ENCODE results near the gene TOPBP1.
"Not testable (repeated sequence)": the region's sequence is repeated elsewhere in the genome, so short reads cannot be mapped to it uniquely, and the experiment has no call there.

The TOPBP1 gene

GRCh38 chr3:133570937-133571320, 90.8 kb downstream of the TOPBP1 start:
- H3K36me3 ChIP-seq (ENCODE audit: control insufficient read depth, insufficient read depth, low read length), result peaks cover 11% of the 10 kb centered on the region
- no peak overlapping the region for H3K9ac ChIP-seq (ENCODE audit: low read depth, low read length)
- H3K4me1 ChIP-seq (ENCODE audit: control insufficient read depth, insufficient read depth, low read length), result peaks cover 22% of the 10 kb centered on the region
- H3K4me3 ChIP-seq (ENCODE audit: low read depth, low read length), result no peak overlapping the region
- no peaks in the 10 kb centered on the region for H3K9me3 ChIP-seq (ENCODE audit: control insufficient read depth, insufficient read depth, low read length)
- no peaks in the 10 kb centered on the region for H3K27me3 ChIP-seq (ENCODE audit: control insufficient read depth, insufficient read depth, low read length)
- no peak overlapping the region for H3K27ac ChIP-seq (ENCODE audit: low read depth, low read length)

DNA sequence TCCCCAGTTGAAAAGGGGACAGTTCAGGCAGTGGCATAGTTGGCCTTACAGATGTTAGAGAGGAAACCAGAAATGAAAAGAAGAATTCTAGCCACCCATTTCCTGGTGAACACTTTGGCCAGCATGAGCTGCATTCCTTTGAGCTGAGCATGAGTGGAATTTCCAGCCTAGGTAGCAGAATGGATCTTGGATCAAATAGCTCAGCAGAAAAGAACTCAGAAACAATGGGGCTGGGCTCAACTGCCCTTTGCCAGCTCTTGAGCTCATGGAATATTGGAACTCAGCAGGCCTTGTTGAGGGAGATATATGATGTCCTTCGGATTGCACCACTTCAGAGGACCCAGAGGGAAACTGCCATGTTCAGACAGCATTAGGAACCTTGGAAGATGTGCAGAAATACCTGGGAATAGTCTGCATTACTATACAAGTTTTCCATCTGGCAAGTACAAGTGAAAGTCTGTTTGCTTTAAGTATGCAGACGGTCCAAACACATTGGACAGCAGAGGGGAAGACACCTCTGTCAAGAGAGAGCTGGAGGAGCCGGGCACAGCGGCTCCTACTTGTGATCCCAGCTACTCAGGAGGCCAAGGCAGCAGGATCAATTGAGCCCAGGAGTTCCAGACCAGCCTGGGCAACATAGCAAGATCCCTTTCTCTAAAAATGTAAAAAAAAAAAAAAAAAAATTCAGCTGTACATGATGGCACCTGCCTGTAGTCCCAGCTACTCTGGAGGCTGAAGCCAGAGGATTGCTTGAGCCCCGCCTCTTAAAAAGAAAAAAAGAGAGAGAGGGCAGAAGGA, 91.4 kb downstream of the TOPBP1 start:
- Histone ChIP-seq H3K27ac (ENCODE audit: low read depth, low read length) (peak overlapping the region; percentile 68), H3K27me3 (ENCODE audit: control insufficient read depth, insufficient read depth, low read length) (no peaks in the 10 kb centered on the region), H3K4me3 (ENCODE audit: low read depth, low read length) (no peak overlapping the region), H3K9me3 (ENCODE audit: control insufficient read depth, insufficient read depth, low read length) (no peaks in the 10 kb centered on the region), H3K4me1 (ENCODE audit: control insufficient read depth, insufficient read depth, low read length) (peaks cover 16% of the 10 kb centered on the region), H3K36me3 (ENCODE audit: control insufficient read depth, insufficient read depth, low read length) (peaks cover 5% of the 10 kb centered on the region), H3K9ac (ENCODE audit: low read depth, low read length) (no peak overlapping the region; the same call in 1 of the 2 replicates)

- peaks cover 12% of the 10 kb centered on the region for H3K4me1 ChIP-seq (ENCODE audit: control insufficient read depth, insufficient read depth, low read length)
- no peaks in the 10 kb centered on the region for H3K27me3 ChIP-seq (ENCODE audit: control insufficient read depth, insufficient read depth, low read length)
- H3K4me3 ChIP-seq (ENCODE audit: low read depth, low read length), result no peak overlapping the region
- no peaks in the 10 kb centered on the region for H3K9me3 ChIP-seq (ENCODE audit: control insufficient read depth, insufficient read depth, low read length)
- H3K36me3 ChIP-seq (ENCODE audit: control insufficient read depth, insufficient read depth, low read length), result no peaks in the 10 kb centered on the region
- H3K9ac ChIP-seq (ENCODE audit: low read depth, low read length), result no peak overlapping the region
- H3K27ac ChIP-seq (ENCODE audit: low read depth, low read length), result no peak overlapping the region
Observed at GRCh38 chr3:133568294-133569014, 93.3 kb downstream of the TOPBP1 start.

DNA sequence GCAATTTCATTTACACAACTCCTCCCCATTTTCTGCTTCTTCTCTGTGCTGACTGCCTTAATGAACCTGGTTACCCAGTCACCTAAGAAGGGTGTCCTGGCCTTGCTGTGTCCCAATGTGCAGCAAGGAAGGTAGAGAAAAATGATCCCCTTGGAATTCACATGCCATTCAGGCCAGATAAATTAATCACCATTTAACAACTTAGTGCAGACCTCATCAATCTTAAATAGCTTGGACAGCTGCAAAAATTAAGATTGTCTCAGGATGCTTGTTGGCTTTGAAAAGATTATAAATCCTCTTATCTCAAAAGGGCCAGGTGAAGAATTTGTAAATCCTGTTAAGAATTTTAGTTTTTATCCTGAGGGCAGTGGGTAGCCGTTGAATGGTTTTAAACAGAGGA, 97.9 kb downstream of the TOPBP1 start:
- Histone ChIP-seq H3K36me3 (ENCODE audit: control insufficient read depth, insufficient read depth, low read length) (no peaks in the 10 kb centered on the region), H3K27me3 (ENCODE audit: control insufficient read depth, insufficient read depth, low read length) (no peaks in the 10 kb centered on the region), H3K9me3 (ENCODE audit: control insufficient read depth, insufficient read depth, low read length) (no peaks in the 10 kb centered on the region), H3K4me3 (ENCODE audit: low read depth, low read length) (no peak overlapping the region), H3K4me1 (ENCODE audit: control insufficient read depth, insufficient read depth, low read length) (no peaks in the 10 kb centered on the region), H3K27ac (ENCODE audit: low read depth, low read length) (no peak overlapping the region), H3K9ac (ENCODE audit: low read depth, low read length) (no peak overlapping the region)

DNA sequence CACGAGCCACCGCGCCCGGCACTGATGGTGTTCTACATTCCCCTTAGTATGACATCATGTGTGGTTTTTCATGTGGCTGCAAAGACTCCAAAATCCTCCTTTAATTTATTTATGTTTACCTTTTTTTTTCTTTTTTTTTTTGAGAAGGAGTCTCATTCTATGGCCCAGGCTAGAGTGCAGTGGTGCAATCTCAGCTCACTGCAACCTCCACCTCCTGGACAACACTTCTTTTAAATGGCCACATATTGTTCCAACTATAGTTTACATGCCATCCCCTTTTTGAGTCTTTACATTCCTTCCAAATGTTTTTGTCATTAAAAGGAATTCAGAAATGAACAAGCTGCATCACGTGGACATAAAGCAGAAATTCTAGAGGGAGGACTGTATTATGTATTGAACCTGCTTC, 98.6 kb downstream of the TOPBP1 start:
- no peak overlapping the region for H3K27ac ChIP-seq (ENCODE audit: low read depth, low read length)
- no peaks in the 10 kb centered on the region for H3K27me3 ChIP-seq (ENCODE audit: control insufficient read depth, insufficient read depth, low read length)
- H3K9me3 ChIP-seq (ENCODE audit: control insufficient read depth, insufficient read depth, low read length), result no peaks in the 10 kb centered on the region
- H3K9ac ChIP-seq (ENCODE audit: low read depth, low read length), result no peak overlapping the region
- no peaks in the 10 kb centered on the region for H3K4me1 ChIP-seq (ENCODE audit: control insufficient read depth, insufficient read depth, low read length)
- no peak overlapping the region for H3K4me3 ChIP-seq (ENCODE audit: low read depth, low read length)
- no peaks in the 10 kb centered on the region for H3K36me3 ChIP-seq (ENCODE audit: control insufficient read depth, insufficient read depth, low read length)

DNA sequence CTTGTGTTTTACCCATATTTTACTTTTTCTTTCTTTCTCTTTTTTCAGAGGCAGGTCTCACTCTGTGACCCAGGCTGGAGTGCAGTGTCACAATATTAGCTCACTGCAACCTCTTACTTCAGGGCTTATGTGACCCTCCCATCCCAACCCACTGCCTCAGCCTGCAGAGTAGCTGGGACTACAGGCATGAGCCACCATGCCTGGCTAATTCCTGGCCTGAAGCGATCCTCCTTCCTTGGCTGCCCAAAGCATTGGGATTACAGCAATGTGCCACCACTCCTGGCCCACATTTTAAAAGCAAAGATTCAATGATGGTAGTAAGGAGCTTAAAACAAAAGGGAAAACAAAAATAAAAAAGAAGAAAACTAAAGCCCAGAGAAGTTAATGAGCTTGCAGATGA, 99.4 kb downstream of the TOPBP1 start:
- Histone ChIP-seq H3K4me1 (ENCODE audit: control insufficient read depth, insufficient read depth, low read length) (no peaks in the 10 kb centered on the region), H3K36me3 (ENCODE audit: control insufficient read depth, insufficient read depth, low read length) (no peaks in the 10 kb centered on the region), H3K27me3 (ENCODE audit: control insufficient read depth, insufficient read depth, low read length) (no peaks in the 10 kb centered on the region), H3K4me3 (ENCODE audit: low read depth, low read length) (no peak overlapping the region), H3K9me3 (ENCODE audit: control insufficient read depth, insufficient read depth, low read length) (no peaks in the 10 kb centered on the region), H3K27ac (ENCODE audit: low read depth, low read length) (no peak overlapping the region), H3K9ac (ENCODE audit: low read depth, low read length) (no peak overlapping the region)

GRCh38 chr3:133561679-133562078, 100.1 kb downstream of the TOPBP1 start:
- no peak overlapping the region for H3K4me3 ChIP-seq (ENCODE audit: low read depth, low read length)
- H3K36me3 ChIP-seq (ENCODE audit: control insufficient read depth, insufficient read depth, low read length), result no peaks in the 10 kb centered on the region
- H3K27me3 ChIP-seq (ENCODE audit: control insufficient read depth, insufficient read depth, low read length), result no peaks in the 10 kb centered on the region
- H3K9me3 ChIP-seq (ENCODE audit: control insufficient read depth, insufficient read depth, low read length), result no peaks in the 10 kb centered on the region
- H3K9ac ChIP-seq (ENCODE audit: low read depth, low read length), result no peak overlapping the region
- H3K27ac ChIP-seq (ENCODE audit: low read depth, low read length), result no peak overlapping the region
- H3K4me1 ChIP-seq (ENCODE audit: control insufficient read depth, insufficient read depth, low read length), result no peaks in the 10 kb centered on the region

DNA sequence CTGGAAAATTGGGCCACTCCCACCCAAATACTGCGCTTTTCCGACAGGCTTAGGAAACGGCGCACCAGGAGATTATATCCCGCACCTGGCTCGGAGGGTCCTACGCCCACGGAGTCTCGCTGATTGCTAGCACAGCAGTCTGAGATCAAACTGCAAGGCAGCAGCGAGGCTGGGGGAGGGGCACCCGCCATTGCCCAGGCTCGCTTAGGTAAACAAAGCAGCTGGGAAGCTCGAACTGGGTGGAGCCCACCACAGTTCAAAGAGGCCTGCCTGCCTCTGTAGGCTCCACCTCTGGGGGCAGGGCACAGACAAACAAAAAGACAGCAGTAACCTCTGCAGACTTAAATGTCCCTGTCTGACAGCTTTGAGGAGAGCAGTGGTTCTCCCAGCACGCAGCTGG, 110.2 kb downstream of the TOPBP1 start:
- H3K4me3 ChIP-seq (ENCODE audit: low read depth, low read length); H3K9me3 ChIP-seq (ENCODE audit: control insufficient read depth, insufficient read depth, low read length); H3K27ac ChIP-seq (ENCODE audit: low read depth, low read length); H3K36me3 ChIP-seq (ENCODE audit: control insufficient read depth, insufficient read depth, low read length); H3K9ac ChIP-seq (ENCODE audit: low read depth, low read length); H3K27me3 ChIP-seq (ENCODE audit: control insufficient read depth, insufficient read depth, low read length): not testable (repeated sequence)
- H3K4me1 ChIP-seq (ENCODE audit: control insufficient read depth, insufficient read depth, low read length), result peaks cover 12% of the 10 kb centered on the region
